ENCODE results near the gene THAP5.
A peak's percentile ranks its signal among the peaks of the same experiment; 100 is the strongest.

THAP5 gene

GRCh38 chr7:108528183-108528712, 41.3 kb downstream of the THAP5 start:
- DNase-seq: no peak

DNA sequence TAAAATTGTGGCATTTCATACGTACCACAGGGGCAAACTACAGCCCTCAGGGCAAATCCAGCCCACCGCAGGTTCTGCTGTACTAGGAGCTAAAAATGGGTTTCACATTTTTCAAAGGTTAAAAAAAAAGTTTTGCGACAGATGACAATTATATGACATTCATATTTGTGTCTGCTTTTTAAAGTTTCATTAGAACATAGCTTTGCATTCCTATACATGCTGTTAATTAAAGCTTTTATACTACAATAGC, 42.8 kb downstream of the THAP5 start:
- DNase-seq: no peak

DNA sequence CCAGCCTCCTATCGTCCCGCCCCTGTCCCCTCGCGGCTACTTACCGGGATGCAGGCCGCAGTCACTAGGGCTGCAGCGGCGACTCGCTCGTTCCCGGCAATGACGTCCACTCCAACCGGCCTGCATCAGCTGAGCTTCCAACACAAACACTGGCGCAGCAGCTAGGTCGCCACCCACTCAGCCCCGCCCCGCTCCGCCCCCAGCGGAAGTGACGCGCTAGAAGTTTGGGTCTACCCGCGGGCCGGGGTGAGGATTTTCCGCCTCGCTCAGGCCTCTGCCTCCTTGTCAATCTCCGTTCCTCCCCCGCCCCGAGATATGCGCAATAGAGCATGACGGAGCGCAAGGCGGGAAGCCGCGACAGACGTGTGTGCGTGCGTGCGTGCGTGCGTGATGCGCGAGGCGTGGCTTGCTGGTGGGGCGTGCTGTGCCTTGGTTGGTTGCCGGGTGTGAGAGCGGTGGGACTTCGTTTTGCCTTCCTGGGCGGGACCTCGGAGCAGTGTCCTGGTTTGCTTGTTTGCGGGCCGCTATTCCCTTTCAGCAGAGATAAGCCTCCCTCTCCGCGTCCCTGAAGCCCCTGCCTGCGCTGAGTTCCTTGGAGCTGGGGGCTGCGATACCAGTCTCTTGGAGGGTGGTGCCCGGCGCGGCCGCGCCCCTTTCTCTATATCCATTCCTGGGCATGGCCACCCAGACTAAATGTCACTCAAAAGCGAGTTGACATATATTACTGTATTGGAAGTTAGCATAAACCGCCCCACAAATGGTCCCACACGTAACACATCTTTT, 43.3 kb downstream of the THAP5 start, which contains the start of gene PNPLA8:
TSS of gene PNPLA8 (minus strand) at position 151 of the 783 bp plus-strand sequence. CDS start 10,644 bp downstream, outside the sequence.
- DNase-seq: peak; percentile 99

GRCh38 chr7:108525327-108525984, 44.0 kb downstream of the THAP5 start:
- no peak for DNase-seq

- no peak for DNase-seq
These were observed 46.7 kb downstream of the THAP5 start for GRCh38 chr7:108522780-108523179.

GRCh38 chr7:108517951-108518350, 51.6 kb downstream of the THAP5 start:
- DNase-seq: no peak

- DNase-seq: no peak
These were observed 53.9 kb downstream of the THAP5 start for GRCh38 chr7:108515630-108516029.

GRCh38 chr7:108515013-108515412, 54.5 kb downstream of the THAP5 start:
- no peak for DNase-seq
